ENCODE data around the gene R3HDM2. TPM values are rescaled to one million over a fixed set of nuclear protein-coding genes. Genes with fewer than 3 reads are reported as not detected.

Gene R3HDM2
- total RNA-seq, 1 donor from 2014 or later, result 48.9 TPM

GRCh38 chr12:57232156-57232756 lies 198.6 kb downstream of the R3HDM2 start:
- DNase-seq (peak; percentile 38), ATAC-seq (ENCODE audit: poor library complexity) (no peak)
- intact Hi-C loops (cut with DNase I), result no loop called here

- DNase-seq, result no peak
- ATAC-seq (ENCODE audit: poor library complexity), result no peak
- intact Hi-C loops (cut with DNase I), result no loop called here
These were observed 199.4 kb downstream of the R3HDM2 start for GRCh38 chr12:57231276-57232021.

GRCh38 chr12:57230381-57231155 lies 200.3 kb downstream of the R3HDM2 start:
- DNase-seq (no peak), ATAC-seq (ENCODE audit: poor library complexity) (no peak)
- intact Hi-C loops (cut with DNase I), result no loop called here

GRCh38 chr12:57229634-57230380 lies 201.0 kb downstream of the R3HDM2 start, which contains the start of gene SHMT2:
Gene SHMT2 (plus strand): TSS chr12:57229711. CDS start chr12:57229779, 68 bp downstream.
- intact Hi-C loops (cut with DNase I), result no loop called here

GRCh38 chr12:57229046-57229633 lies 201.7 kb downstream of the R3HDM2 start:
- ATAC-seq (ENCODE audit: poor library complexity) (no peak), DNase-seq (no peak)
- intact Hi-C loops (cut with DNase I), result no loop called here

More at GRCh38 chr12:57229634-57230380, 201.0 kb downstream of the R3HDM2 start, which contains the start of gene SHMT2:
- DNase-seq, result peak; percentile 95
- peak; percentile 87 for ATAC-seq (ENCODE audit: poor library complexity)

- ATAC-seq (ENCODE audit: poor library complexity) (no peak), DNase-seq (no peak)
- intact Hi-C loops (cut with DNase I), result no loop called here
These were observed 203.3 kb downstream of the R3HDM2 start for GRCh38 chr12:57227315-57228115.

GRCh38 chr12:57226588-57227314 lies 204.1 kb downstream of the R3HDM2 start:
- ATAC-seq (ENCODE audit: poor library complexity) (no peak), DNase-seq (no peak)
- intact Hi-C loops (cut with DNase I), result no loop called here

GRCh38 chr12:57225680-57226210 lies 205.1 kb downstream of the R3HDM2 start:
- no peak for DNase-seq
- intact Hi-C loops (cut with DNase I), result no loop called here
- no peak for ATAC-seq (ENCODE audit: poor library complexity)

GRCh38 chr12:57224973-57225679 lies 205.7 kb downstream of the R3HDM2 start:
- intact Hi-C loops (cut with DNase I), result no loop called here
- peak; percentile 74 for DNase-seq
- peak; percentile 50 for ATAC-seq (ENCODE audit: poor library complexity)

GRCh38 chr12:57224278-57224972 lies 206.4 kb downstream of the R3HDM2 start:
- intact Hi-C loops (cut with DNase I), result no loop called here
- ATAC-seq (ENCODE audit: poor library complexity), result no peak

GRCh38 chr12:57223191-57224165 lies 207.4 kb downstream of the R3HDM2 start:
- DNase-seq, result no peak
- no peak for ATAC-seq (ENCODE audit: poor library complexity)
- intact Hi-C loops (cut with DNase I), result no loop called here

More at GRCh38 chr12:57224278-57224972, 206.4 kb downstream of the R3HDM2 start:
- DNase-seq, result no peak

GRCh38 chr12:57222286-57223190 lies 208.3 kb downstream of the R3HDM2 start:
- ATAC-seq (ENCODE audit: poor library complexity), result no peak
- DNase-seq, result no peak
- intact Hi-C loops (cut with DNase I), result no loop called here

GRCh38 chr12:57221169-57221917 lies 209.5 kb downstream of the R3HDM2 start:
- intact Hi-C loops (cut with DNase I), result no loop called here
- no peak for ATAC-seq (ENCODE audit: poor library complexity)
- no peak for DNase-seq
